Lower lobe of right lung (tissue), 2 donors: ENCODE measurements around the gene SCN5A. TPM values are rescaled to one million over a fixed set of nuclear protein-coding genes. Genes with fewer than 3 reads are reported as not detected.

Experiments used
- ATAC-seq, 2 donors: fragments of 200-7000 bp; cut with Tn5 transposase; one replicate each; pipeline ENCODE4 v1.9.1; 2020 to 2022; ENCODE audit warnings: mild to moderate bottlenecking in 2 of 2, moderate library complexity in 2 of 2
- DNase-seq: peaks from one replicate; pipeline ENCODE4 v3.0.0-alpha.2; 2020
- H3K27ac ChIP-seq: fragments of 200-600 bp; one replicate; pipeline ENCODE4 v1.8.0; 2022
- H3K27me3 ChIP-seq: fragments of 200-600 bp; one replicate; pipeline ENCODE4 v1.8.0; 2022; ENCODE audit warnings: low read depth
- H3K36me3 ChIP-seq: fragments of 200-600 bp; one replicate; pipeline ENCODE4 v1.8.0; 2022; ENCODE audit warnings: mild to moderate bottlenecking
- H3K4me1 ChIP-seq: fragments of 200-600 bp; one replicate; pipeline ENCODE4 v1.8.0; 2022
- H3K4me3 ChIP-seq: fragments of 200-600 bp; one replicate; pipeline ENCODE4 v1.8.0; 2022; ENCODE audit warnings: mild to moderate bottlenecking
- H3K9me3 ChIP-seq: fragments of 200-600 bp; one replicate; pipeline ENCODE4 v1.8.0; 2022
- intact Hi-C: fragments of 100-400 bp; cut with DNase I; formaldehyde crosslinking; loops from one replicate; pipeline ENCODE4 v1.11.0; 2022
- total RNA-seq: library from RNA; stranded (reverse); fragmentation: NEBNext Ultra II Directional; extraction: Animal tissue kit (Norgen Biotek cat#: 25700); gene quantifications from one replicate; pipeline ENCODE4 v1.2.1, GENCODE V29; 2021
- TF ChIP-seq, protein P1 (sequence below): fragments of 200-600 bp; IDR thresholded peaks from one replicate; pipeline ENCODE4 v1.8.0; 2022; ENCODE audit warnings: antibody characterized with exemption, mild to moderate bottlenecking
- donor health status: DM: no; HTN: yes; CAD: no; lungs with severe emphysema.

Gene SCN5A
- total RNA-seq, 1 donor from 2014 or later: 0.24 TPM

DNA sequence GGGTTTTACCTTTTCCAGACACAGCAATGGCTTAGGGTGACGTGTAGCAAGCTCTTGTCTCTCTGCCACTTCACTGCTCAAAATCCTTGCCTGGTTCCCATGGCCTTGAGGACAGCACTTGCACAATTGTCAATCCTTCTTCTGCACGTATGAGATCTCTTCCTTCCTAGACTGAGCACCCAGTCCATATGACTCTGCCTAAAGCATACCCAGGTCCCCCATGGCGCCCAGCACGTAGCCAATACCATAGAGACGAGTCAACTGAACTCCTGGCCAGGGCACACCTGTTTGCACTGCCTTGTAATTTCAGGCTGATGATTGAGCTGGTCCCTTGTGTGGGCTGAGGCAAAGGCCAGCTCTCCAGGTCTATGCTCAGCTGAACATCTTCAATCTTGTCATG lies 23.3 kb downstream of the SCN5A start:
- no peak for ATAC-seq
- H3K9me3 ChIP-seq: no peaks in the 10 kb centered on the region
- intact Hi-C loops: no loop called here

DNA sequence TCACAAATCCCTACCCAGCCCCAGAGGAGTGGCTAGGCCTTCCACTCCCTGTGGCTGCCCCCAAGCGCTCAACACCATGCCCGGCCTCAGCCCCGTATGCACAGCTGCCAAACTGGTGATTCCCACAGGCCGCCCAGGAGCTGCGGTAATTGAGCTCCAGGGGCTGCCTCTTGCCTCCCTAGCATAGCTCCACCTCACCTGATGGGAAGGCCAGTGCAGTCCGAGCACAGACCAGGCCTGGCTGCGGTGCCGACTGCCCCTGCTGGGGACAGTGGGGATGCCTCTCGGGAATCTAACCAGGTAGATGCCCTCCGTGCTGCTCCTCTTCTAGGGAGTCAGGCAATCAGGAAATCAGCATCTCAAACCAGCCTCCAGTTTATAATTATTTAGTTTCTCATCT lies 25.9 kb downstream of the SCN5A start:
- DNase-seq: no peak
- TF ChIP-seq, protein P1, sequence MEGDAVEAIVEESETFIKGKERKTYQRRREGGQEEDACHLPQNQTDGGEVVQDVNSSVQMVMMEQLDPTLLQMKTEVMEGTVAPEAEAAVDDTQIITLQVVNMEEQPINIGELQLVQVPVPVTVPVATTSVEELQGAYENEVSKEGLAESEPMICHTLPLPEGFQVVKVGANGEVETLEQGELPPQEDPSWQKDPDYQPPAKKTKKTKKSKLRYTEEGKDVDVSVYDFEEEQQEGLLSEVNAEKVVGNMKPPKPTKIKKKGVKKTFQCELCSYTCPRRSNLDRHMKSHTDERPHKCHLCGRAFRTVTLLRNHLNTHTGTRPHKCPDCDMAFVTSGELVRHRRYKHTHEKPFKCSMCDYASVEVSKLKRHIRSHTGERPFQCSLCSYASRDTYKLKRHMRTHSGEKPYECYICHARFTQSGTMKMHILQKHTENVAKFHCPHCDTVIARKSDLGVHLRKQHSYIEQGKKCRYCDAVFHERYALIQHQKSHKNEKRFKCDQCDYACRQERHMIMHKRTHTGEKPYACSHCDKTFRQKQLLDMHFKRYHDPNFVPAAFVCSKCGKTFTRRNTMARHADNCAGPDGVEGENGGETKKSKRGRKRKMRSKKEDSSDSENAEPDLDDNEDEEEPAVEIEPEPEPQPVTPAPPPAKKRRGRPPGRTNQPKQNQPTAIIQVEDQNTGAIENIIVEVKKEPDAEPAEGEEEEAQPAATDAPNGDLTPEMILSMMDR: no peak
- Histone ChIP-seq H3K36me3 (no peaks in the 10 kb centered on the region), H3K4me1 (no peaks in the 10 kb centered on the region), H3K27ac (no peak overlapping the region), H3K27me3 (no peaks in the 10 kb centered on the region), H3K4me3 (no peak overlapping the region), H3K9me3 (no peaks in the 10 kb centered on the region)
- ATAC-seq: no peak
- intact Hi-C loops: no loop called here

More for the DNA sequence above, 23.3 kb downstream of the SCN5A start:
- Histone ChIP-seq H3K4me3 (no peak overlapping the region), H3K36me3 (no peaks in the 10 kb centered on the region), H3K27me3 (no peaks in the 10 kb centered on the region), H3K4me1 (no peaks in the 10 kb centered on the region), H3K27ac (no peak overlapping the region)
- TF ChIP-seq, protein P1: no peak
- no peak for DNase-seq

DNA sequence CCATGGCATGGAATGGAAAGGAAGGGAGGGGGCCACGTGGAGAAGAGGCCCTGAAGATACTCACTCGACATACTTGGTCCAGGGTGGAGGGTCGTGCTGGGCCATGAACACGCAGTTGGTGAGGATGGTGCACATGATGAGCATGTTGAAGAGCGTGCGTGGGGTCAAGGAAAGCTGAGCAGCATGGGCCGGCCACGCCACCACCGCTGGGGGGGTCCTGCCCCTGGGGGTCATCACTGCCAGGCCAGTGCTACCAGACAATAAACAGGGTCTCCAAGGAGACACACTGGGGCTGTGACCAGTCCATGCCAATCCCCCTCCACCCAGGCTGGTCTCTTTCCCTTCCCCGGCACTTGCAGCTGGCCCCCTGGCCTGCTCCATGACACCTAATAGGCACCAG lies 27.2 kb downstream of the SCN5A start:
- TF ChIP-seq, protein P1: no peak
- Histone ChIP-seq H3K36me3 (no peaks in the 10 kb centered on the region), H3K9me3 (no peaks in the 10 kb centered on the region), H3K4me1 (no peaks in the 10 kb centered on the region), H3K27ac (no peak overlapping the region), H3K4me3 (no peak overlapping the region), H3K27me3 (no peaks in the 10 kb centered on the region)
- intact Hi-C loops: no loop called here
- ATAC-seq (no peak), DNase-seq (no peak)

DNA sequence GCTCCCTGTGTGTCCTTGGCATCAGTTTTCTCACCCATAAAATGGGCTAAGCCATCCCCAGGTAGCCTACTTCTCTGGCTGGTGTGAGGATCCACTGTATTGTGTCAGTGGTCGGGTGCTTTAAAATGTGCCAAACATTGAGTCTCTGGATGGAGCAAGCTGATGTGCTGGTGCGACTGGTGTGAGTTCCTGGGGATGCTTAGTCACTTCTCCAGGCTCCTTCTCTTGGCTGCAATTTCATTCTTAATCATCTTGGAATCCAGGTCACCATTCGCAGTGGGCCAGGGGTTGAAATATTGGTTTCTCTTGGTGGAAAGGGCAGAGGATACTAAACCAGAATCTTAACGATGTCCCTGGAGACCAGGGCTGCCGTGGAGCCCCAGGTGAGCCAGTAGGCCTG lies 29.3 kb downstream of the SCN5A start:
- Histone ChIP-seq H3K36me3 (no peaks in the 10 kb centered on the region), H3K27ac (no peak overlapping the region), H3K9me3 (no peaks in the 10 kb centered on the region), H3K27me3 (no peaks in the 10 kb centered on the region), H3K4me3 (no peak overlapping the region), H3K4me1 (no peaks in the 10 kb centered on the region)
- ATAC-seq (no peak), DNase-seq (no peak)
- TF ChIP-seq, protein P1: no peak
- intact Hi-C loops: no loop called here

DNA sequence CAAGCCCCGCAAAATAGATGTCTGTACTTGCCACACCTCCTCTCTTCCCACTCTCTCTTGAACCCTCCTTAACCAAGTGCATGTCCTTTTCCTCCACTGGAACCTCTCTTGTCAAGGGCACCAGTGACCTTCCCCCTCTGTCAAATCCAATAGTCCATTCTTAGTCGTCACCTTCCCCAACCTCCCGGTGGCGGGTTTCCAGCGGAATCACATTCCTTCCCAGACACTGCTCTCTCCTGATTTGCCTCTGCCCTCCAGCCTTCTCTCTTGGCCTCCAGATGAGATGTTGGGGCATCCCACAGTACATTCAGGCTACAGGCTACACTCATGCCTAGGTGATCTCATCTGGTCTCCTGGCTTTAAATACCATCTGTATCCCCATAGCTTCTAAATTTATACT lies 31.1 kb downstream of the SCN5A start:
- Histone ChIP-seq H3K36me3 (no peaks in the 10 kb centered on the region), H3K9me3 (no peaks in the 10 kb centered on the region), H3K27me3 (no peaks in the 10 kb centered on the region), H3K4me3 (no peak overlapping the region), H3K4me1 (no peaks in the 10 kb centered on the region), H3K27ac (no peak overlapping the region)
- TF ChIP-seq, protein P1: no peak
- DNase-seq (no peak), ATAC-seq (no peak)
- intact Hi-C loops: no loop called here

DNA sequence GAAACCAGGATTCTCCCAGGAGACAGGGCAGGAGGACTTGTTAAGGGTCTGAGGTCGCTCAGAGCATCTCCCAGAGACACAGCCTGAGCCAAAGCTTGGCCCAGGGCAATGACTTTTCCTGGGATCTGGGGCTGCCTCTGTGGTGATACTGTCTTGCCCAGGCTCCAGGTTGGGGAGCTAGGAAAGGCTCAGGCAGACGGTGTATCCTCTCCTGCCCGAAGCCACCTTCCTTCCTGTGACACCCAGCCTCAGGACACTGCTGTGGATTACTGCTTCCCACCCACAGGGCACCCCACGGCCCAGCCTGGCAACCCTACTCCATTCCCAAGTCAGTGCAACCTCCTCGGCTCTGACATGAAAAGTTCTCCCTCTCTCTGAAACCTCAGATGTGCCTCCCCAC lies 31.9 kb downstream of the SCN5A start:
- no peak overlapping the region for H3K4me3 ChIP-seq
- DNase-seq: no peak
- no peaks in the 10 kb centered on the region for H3K9me3 ChIP-seq
- no peaks in the 10 kb centered on the region for H3K27me3 ChIP-seq
- TF ChIP-seq, protein P1: no peak
- intact Hi-C loops: no loop called here
- no peaks in the 10 kb centered on the region for H3K36me3 ChIP-seq
- H3K27ac ChIP-seq: no peak overlapping the region
- no peaks in the 10 kb centered on the region for H3K4me1 ChIP-seq
- ATAC-seq: no peak
